DMS153 (cell line): Measurements from ENCODE around the gene LIN54.

Experiments
- DNase-seq: peaks from one replicate; lab custom pipeline; 2025; lab: John Stamatoyannopoulos, UW

The LIN54 gene

GRCh38 chr4:82890901-82891706 lies 119.5 kb downstream of the LIN54 start, which contains the start of gene SEC31A:
TSS of gene SEC31A (minus strand) at chr4:82891153. CDS start at chr4:82881936, 9,217 bp downstream.
- DNase-seq: peak; percentile 93

- DNase-seq: no peak
Measured at GRCh38 chr4:82890528-82890900, 120.1 kb downstream of the LIN54 start.

- DNase-seq: no peak
Measured at GRCh38 chr4:82889287-82889686, 121.3 kb downstream of the LIN54 start.

GRCh38 chr4:82886147-82886942 lies 124.3 kb downstream of the LIN54 start:
- no peak for DNase-seq

GRCh38 chr4:82885410-82885809 lies 125.2 kb downstream of the LIN54 start:
- DNase-seq: no peak
